Mononuclear cell (primary cell): ENCODE measurements around the gene JAK2. TPM values are rescaled to one million over a fixed set of nuclear protein-coding genes. Genes with fewer than 3 reads are reported as not detected.
"Not testable (repeated sequence)": the region's sequence is repeated elsewhere in the genome, so short reads cannot be mapped to it uniquely, and the experiment has no call there.

ENCODE experiments used
- H3K27me3 ChIP-seq: 2 replicates; pipeline ENCODE4 v1.6.0; 2011; ENCODE audit warnings: low read length, control low read depth; ENCODE audit not compliant: insufficient read depth
- H3K4me1 ChIP-seq: 2 replicates; pipeline ENCODE4 v1.5.1; 2011; ENCODE audit warnings: mild to moderate bottlenecking, low read length, control low read depth; ENCODE audit not compliant: insufficient read depth
- H3K4me3 ChIP-seq: 2 replicates; pipeline ENCODE4 v1.5.1; 2011; ENCODE audit warnings: mild to moderate bottlenecking, low read length, moderate library complexity
- H3K9me3 ChIP-seq: 2 replicates; pipeline ENCODE4 v1.5.1; 2011; ENCODE audit warnings: low read depth, mild to moderate bottlenecking, control low read depth, low read length
- total RNA-seq: library from RNA; depleted of rRNA; stranded (reverse); fragments of >200 nt; gene quantifications from one replicate; pipeline ENCODE4 v1.2.3, GENCODE V29; 2012

JAK2 gene
- total RNA-seq, 1 donor: 15.5 TPM

DNA sequence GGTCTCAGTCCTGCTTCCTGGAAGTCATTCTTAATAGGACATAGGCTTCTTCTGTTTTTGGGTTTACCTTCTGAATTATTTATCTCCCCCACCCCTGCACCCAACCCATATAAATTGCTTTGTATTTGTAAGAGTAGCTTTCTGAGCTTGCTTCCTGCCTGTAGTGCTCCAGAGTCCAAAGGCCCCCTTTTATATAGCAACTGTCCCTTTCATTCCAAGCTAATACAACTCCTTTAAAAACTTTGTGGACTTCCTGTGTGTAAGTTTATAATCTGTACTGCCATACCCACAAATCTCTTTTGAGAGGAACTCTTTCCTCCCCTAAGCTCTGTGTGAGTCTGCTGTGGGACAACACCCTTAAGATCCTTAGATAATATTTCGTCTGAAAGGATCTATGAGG is 7.8 kb downstream of the JAK2 start:
- Histone ChIP-seq H3K4me3 (no peak overlapping the region), H3K27me3 (no peaks in the 10 kb centered on the region), H3K4me1 (peaks cover 32% of the 10 kb centered on the region)

DNA sequence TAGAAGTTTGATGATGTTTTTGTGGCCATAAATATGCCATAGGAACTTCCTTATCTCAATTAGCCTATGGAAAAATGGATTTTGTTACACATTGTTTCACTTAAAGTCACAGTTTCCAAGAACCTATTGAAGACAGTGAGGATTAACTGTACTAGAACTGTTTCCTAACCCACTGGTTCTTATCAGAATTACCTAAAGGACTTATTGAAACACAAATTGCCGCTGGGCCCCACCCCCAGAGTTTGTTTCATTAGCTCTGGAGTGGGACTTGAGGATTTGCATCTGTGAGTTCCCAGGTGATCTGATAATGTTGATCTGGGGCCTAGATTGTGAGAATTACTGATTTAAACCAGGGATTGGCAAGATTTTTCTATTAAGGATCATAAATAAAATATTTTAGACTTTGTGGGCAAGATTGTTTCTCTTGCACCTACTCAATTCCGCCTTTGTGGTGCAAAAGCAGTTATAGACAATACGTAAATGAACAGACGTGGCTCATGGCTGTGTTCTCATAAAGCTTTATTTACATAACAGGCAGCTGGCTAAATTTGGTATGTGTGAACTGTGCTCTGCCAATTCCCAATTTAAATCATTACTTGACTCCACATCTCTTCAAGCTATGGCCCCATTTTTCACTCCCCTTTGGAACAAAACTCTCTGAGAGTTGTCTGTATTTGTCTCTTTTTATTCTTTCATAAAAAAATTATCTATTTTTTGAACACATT is 9.3 kb downstream of the JAK2 start:
- H3K4me1 ChIP-seq: peaks cover 23% of the 10 kb centered on the region
- H3K27me3 ChIP-seq: no peaks in the 10 kb centered on the region
- no peaks in the 10 kb centered on the region for H3K9me3 ChIP-seq
- no peak overlapping the region for H3K4me3 ChIP-seq

More for the DNA sequence above, 7.8 kb downstream of the JAK2 start:
- no peaks in the 10 kb centered on the region for H3K9me3 ChIP-seq

DNA sequence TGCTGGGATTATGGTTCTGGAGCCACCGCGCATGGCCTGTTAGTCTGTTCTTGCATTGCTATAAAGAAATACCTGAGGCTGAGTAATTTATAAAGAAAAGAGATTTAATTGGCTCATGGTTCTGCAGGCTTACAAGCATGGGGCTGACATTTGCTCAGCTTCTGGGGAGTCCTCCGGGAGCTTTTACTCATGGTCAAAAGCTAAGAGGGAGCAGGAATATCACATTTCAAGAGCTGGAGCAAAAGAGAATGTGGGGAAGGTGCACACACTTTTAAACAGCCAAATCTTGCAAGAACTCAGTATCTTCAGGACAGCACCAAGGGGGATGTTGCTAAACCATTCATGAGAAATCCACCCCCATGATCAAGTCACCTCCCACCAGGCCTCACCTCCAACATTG is 12.1 kb downstream of the JAK2 start:
- Histone ChIP-seq H3K4me1 (peaks cover 14% of the 10 kb centered on the region), H3K4me3 (no peak overlapping the region), H3K27me3 (no peaks in the 10 kb centered on the region), H3K9me3 (peaks cover 10% of the 10 kb centered on the region)

DNA sequence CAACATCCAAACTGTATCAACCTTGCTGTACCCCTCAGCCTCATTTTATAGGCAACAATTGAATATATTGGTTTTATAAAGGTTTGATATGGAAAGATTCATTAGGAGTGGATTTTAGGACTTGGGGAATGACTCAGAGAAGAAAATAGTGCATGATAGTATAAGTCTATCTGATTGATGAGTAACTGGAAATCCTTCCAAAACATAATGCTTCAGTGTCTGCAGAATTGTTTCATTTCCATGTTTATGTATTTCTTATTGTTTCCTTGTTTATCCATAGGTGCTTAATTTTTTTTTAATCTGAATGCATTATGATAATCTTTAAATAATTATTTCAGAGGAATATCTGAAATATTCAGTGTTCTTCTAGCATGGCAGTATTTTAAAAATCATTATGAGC is 12.6 kb downstream of the JAK2 start:
- Histone ChIP-seq H3K27me3 (no peaks in the 10 kb centered on the region), H3K4me1 (peaks cover 12% of the 10 kb centered on the region), H3K4me3 (no peak overlapping the region), H3K9me3 (peaks cover 11% of the 10 kb centered on the region)

DNA sequence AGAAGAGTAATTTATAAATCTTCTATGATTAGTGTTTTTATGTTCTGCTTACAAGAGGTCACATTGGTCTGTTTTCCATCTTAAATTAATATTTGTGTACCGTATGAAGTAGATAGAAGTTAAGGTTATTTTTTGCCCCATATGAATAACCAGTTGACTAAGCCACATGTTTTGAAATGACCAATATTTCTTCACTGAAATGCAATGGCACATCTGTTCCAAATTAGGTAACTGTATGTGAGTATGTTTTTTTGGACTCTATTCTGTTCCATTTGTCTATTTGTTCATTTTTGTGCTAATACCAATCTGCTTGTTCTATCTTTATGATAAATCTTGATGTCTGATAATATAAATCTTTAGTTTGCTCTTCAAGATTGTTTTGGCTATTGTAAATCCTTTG is 17.7 kb downstream of the JAK2 start:
- Histone ChIP-seq H3K4me3 (no peak overlapping the region), H3K4me1 (no peaks in the 10 kb centered on the region), H3K27me3 (no peaks in the 10 kb centered on the region), H3K9me3 (peaks cover 21% of the 10 kb centered on the region)

DNA sequence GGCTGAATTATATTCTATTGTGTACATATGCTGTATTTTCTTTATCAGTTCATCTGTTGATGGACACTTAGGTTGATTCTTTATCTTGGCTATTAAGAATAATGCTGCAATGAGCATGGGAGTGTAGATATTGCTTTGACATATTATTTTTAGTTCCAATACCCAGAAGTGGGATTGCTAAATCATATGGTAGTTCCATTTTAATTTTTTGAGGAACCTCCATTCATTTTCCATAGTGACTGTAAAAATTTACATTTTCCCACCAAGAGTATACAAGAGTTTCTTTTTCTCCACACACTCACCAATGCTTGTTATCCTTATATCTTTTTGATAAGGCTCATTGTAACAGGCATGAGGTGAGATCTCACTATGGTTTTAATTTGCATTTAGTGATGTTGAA is 19.4 kb downstream of the JAK2 start:
- Histone ChIP-seq H3K4me3 (no peak overlapping the region), H3K4me1 (no peaks in the 10 kb centered on the region), H3K27me3 (no peaks in the 10 kb centered on the region)

DNA sequence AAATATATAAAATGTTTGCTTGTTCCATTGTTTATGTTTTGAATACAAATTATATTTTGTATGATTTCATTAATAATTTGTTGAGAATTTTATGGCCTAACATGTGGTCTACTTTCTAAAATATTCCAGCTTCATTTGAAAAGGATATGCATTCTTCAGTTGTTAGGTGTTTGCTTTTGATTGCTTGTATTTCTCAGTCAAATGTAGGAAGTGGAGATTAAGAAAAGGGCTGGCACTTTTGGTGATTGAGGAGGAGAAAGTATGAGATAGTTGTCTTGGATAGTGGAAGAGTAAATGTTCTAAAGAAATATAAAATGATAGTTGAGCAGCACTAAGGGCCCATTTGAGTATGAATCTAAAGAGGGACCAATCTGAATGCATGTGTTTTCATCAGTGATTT is 23.1 kb downstream of the JAK2 start:
- no peak overlapping the region for H3K4me3 ChIP-seq
- H3K27me3 ChIP-seq: no peaks in the 10 kb centered on the region
- H3K4me1 ChIP-seq: peaks cover 5% of the 10 kb centered on the region
- peaks cover 4% of the 10 kb centered on the region for H3K9me3 ChIP-seq

More for the DNA sequence above, 19.4 kb downstream of the JAK2 start:
- peaks cover 21% of the 10 kb centered on the region for H3K9me3 ChIP-seq

DNA sequence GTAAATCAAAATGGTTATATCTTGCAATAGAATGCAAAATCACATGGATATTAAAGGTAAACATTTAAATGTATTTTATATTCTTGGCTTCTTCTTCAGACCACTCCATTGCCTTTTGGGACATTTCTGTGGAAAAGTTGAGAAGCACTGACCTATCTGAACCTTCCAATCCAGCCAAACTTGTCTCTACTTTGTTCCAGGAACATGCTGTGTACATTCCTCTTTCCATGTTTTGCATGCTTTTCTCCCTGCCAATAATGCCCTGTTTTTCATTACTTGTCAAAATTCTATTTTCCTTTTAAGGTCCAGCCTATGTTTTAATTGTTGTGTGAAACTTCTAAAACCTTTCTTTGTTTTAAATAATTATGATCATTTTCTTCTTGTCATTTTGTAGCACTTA is 28.3 kb downstream of the JAK2 start:
- Histone ChIP-seq H3K27me3 (no peaks in the 10 kb centered on the region), H3K4me3 (no peak overlapping the region), H3K9me3 (peaks cover 2% of the 10 kb centered on the region), H3K4me1 (peaks cover 5% of the 10 kb centered on the region)

DNA sequence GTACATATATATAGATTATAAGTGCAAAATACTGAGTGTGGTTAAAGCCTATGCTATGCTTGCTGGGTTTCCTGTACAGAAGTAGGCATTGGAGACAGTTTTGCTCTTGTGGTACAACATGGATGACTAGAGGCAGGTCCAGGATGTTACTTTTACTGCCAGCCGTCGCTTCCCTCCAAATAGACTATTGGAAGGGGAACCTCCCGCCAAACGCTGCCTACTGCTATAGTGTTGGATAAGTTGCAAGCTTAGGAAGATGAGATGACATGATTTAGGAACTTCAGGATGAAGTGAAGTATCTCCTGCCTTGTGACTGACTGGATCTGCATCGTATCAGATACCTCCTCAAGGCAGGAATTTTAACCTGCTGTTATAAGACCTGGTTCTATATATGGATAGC is 30.9 kb downstream of the JAK2 start:
- Histone ChIP-seq H3K27me3 (no peaks in the 10 kb centered on the region), H3K9me3 (peaks cover 10% of the 10 kb centered on the region), H3K4me1 (peaks cover 5% of the 10 kb centered on the region), H3K4me3 (no peak overlapping the region)

DNA sequence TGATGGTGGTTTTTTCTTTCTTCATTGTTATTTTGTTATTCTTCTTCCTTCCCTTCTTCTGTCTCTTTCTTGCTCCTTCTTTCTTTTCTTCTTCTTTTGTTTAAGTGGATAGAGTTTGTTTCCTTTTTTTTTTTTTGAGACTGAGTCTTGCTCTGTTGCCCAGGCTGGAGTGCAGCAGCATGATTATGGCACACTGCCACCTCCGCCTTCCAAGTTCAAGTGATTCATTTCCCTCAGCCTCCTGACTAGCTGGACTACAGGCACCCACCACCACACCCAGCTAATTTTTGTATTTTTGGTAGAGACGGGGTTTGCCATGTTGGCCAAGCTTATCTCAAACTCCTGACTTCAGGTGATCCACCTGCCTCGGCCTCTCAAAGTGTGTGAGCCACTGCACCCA is 40.3 kb downstream of the JAK2 start:
- H3K27me3 ChIP-seq: no peaks in the 10 kb centered on the region
- no peaks in the 10 kb centered on the region for H3K4me1 ChIP-seq
- no peaks in the 10 kb centered on the region for H3K9me3 ChIP-seq
- H3K4me3 ChIP-seq: no peak overlapping the region

DNA sequence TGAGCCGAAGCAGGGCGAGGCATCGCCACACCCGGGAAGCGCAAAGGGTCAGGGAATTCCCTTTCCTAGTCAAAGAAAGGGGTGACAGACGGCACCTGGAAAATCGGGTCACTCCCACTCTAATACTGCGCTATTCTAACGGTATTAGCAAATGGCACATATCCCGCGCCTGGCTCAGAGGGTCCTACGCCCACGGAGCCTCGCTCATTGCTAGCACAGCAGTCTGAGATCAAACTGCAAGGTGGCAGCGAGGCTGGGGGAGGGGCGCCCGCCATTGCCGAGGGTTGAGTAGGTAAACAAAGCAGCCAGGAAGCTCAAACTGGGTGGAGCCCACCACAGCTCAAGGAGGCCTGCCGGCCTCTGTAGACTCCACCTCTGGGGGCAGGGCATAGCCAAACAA is 46.9 kb downstream of the JAK2 start:
- H3K27me3 ChIP-seq, H3K4me1 ChIP-seq, H3K9me3 ChIP-seq, H3K4me3 ChIP-seq: not testable (repeated sequence)

DNA sequence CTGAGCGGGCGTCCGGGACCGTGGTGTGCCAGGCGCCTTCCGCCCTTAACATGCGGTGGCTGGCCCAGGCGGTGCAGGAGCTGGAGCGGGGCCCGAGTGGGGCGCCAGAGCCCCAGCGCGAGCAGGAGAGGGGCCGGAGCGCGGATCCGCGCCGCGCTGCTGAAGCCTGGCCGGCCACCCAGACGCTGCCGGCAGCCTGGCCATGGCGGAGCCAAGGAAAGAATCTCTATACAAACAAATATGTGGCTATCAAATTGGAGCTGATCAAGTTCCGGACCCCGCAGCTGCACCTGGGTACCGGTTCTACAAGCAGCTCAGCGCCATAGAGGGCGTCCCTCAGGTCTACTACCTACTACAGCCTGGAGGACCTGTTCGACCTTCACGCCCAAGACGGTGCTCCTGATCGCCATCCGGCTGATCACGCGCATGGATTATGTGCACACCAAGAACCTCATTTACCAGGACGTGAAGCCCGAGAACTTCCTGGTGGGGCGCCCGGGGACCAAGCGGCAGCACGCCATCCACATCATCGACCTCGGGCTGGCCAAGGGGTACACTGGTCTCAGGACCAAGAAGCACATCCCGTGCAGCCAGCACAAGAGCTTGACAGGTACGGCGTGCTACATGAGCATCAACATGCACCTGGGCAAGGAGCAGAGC is 55.8 kb downstream of the JAK2 start:
- H3K27me3 ChIP-seq: no peaks in the 10 kb centered on the region
- no peak overlapping the region for H3K4me3 ChIP-seq
- H3K4me1 ChIP-seq: no peaks in the 10 kb centered on the region
- no peaks in the 10 kb centered on the region for H3K9me3 ChIP-seq

DNA sequence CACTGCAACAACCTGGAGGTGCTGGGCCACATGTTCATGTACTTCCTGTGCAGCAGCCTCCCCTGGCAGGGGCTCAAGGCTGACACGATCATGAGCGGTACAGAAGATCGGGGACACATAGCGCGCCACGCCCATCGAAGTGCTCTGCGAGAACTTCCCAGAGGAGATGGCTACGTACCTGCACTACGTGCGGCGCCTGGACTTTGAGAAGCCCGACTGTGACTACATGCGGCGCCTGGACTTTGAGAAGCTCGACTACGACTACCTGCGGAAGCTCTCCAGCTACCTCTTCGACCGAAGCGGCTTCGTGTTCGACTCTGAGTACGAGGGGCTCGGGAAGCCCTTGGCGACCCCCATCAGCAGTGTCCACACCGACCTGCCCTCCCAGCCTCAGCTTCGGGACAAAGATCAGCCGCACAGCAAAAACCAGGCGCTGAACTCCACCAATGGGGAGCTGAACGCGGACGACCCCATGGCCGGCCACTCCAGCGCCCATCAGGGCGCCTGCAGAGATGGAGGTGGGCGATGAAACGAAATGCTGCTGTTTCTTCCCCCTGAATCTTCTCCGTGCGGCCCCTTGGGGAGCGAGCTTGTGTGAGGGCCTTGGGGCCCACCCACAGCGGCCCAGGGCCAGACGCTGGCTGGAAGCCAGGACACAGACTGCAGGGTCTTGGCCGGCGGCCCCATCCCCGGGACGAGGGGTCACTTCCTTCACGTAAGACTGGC is 56.5 kb downstream of the JAK2 start:
- Histone ChIP-seq H3K4me1 (no peaks in the 10 kb centered on the region), H3K9me3 (no peaks in the 10 kb centered on the region), H3K4me3 (no peak overlapping the region), H3K27me3 (no peaks in the 10 kb centered on the region)

DNA sequence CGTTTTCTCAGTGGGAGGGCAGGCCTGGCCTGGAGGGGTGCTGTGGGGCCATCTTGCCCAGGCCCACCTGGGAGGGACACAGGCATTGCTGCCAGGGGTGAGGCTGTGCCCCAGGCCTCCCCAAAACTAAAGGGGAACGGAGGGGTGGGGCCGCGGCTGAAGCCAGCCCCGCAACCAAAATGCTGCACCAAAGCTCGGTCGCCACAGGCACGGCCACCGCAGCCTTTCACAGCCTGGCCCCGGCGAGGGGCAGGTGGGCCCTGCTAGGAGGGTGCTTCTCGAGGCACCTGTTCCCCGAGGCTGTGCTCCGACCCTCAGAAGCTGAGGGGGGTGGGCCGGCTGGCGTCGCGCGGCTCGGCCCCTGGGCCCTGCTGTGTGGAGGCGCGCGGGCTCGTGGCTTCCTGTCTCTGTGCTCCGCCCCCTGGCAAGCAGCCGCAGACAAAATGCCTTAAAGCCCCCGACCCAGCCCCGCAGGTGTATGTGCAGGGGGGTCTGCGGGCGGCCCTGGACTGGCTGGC is 57.6 kb downstream of the JAK2 start:
- Histone ChIP-seq H3K27me3 (no peaks in the 10 kb centered on the region), H3K9me3 (no peaks in the 10 kb centered on the region), H3K4me1 (no peaks in the 10 kb centered on the region), H3K4me3 (no peak overlapping the region)

DNA sequence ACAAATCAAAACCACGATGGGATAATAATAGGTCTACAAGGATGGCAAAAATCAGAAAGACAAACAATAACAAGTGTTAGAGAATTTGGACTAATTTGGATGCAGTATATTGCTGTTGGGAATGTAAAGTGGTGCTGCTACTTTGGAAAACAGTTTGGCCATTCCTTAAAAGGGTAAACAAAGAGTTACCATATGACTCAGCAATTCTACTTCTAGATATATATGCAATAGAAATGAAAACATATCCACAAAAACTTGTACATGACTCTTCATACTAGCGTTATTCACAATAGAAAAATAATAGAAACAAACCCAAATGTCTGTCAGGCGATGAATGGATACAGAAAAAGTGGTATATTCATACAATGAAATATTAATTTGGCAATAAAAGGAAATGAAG is 58.3 kb downstream of the JAK2 start:
- Histone ChIP-seq H3K27me3 (no peaks in the 10 kb centered on the region), H3K9me3 (no peaks in the 10 kb centered on the region), H3K4me1 (no peaks in the 10 kb centered on the region), H3K4me3 (no peak overlapping the region)
